ENCODE data around the gene DLK1.

Gene DLK1

DNA sequence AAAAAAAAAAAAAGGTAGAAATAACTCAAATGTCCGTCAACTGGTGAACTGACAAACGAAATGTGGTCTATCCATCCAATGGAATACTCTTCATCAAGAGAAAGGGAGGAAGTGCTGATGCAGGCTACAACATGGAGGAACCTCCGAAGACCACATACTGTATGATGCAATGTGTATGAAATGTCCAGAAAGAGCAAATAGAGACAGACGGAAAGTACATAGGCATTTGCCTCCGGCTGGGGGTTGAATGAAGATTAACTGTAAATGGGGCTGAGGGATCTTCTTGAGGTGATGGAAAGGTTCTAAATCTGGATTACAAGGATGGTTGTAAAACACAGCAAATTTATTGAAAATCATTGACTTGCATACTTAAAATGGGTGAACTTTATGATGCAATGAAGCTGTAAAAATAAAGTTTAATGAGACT is 35.4 kb downstream of the DLK1 start:
- no peak for DNase-seq (ENCODE audit: low read depth in 2 of 2)

GRCh38 chr14:100762901-100763300 is 36.2 kb downstream of the DLK1 start:
- DNase-seq (ENCODE audit: low read depth in 2 of 2) = no peak

GRCh38 chr14:100764471-100765115 is 37.9 kb downstream of the DLK1 start:
- DNase-seq (ENCODE audit: low read depth in 2 of 2) = no peak

DNA sequence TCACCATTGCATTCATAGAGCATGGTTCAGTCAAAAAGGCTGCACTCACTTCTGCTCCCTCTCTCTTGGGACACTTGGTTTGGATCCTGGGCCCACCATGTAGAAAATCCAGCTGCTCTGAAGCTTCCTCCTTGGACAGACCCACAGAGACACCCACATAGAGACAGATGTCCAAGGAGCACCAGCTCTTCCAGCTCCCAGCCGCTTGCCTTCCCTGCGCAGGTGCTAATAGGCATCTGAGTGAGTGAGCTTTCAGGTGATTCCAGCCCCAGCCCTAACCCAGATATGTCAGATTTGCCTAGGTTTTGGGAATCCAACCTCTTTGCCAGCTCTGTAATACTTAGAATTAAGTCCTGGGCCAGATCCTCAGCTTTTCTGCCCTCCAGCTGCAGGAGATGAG is 38.6 kb downstream of the DLK1 start:
- no peak for DNase-seq (ENCODE audit: low read depth in 2 of 2)

DNA sequence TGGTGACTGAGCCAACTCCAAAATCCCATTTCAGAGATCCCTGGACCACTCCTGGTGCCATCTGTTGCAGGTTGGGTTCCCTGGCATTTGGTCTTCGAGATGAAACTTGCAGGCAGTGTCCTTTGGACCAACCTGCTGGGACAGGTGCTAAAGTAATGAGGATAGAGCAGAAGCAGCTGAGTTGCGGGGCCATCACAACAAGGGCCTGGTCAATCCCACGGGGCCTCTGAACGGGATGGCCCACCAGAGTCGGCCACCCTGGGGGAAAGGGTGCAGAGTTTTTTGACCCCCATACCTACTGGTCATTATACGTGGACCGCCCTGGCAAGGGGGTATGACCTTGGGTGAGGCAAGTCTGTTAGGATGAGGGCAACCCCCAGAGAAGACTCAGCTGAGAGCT is 39.3 kb downstream of the DLK1 start:
- no peak for DNase-seq (ENCODE audit: low read depth in 2 of 2)

GRCh38 chr14:100767003-100767787 is 40.5 kb downstream of the DLK1 start:
- DNase-seq (ENCODE audit: low read depth in 2 of 2) = no peak

DNA sequence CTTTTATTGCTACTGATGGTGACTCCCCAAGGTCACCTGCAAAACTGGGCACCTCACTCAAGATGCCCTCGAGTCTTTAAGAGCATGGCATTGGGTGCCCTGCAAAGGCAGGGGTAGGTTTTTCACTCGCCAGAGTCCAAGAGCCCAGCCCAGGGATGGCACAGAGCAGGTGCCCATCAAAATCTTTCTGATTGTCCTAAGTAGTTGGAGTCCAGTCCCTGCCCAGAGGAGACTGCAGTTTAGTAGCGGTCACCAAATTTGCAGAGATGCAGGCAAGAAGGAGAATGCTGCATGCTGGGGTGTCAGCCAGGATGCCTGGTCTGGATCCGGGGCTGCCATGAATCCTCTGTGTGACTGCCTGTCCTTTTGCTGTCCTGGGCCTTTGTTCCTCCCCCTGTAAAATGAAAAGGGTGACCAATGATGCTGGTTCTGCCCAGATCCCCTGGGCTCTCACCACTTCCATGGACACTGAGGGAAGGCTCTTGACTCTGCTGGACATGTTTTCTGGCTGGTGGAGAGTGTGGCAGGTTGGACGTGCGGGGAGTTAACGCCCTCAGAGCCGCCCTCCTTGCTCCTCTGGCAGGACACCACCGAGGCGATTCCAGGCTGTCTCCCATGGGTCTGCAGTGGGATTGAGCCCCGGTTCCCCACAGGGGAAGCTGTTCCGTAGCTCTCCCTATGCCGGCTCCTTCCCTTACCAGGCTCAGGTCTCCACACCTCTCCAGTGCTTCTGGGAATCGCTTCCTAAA is 41.3 kb downstream of the DLK1 start:
- DNase-seq (ENCODE audit: low read depth in 2 of 2) = no peak

- DNase-seq (ENCODE audit: low read depth in 2 of 2) = no peak
These were observed 42.6 kb downstream of the DLK1 start for GRCh38 chr14:100769035-100769939.

DNA sequence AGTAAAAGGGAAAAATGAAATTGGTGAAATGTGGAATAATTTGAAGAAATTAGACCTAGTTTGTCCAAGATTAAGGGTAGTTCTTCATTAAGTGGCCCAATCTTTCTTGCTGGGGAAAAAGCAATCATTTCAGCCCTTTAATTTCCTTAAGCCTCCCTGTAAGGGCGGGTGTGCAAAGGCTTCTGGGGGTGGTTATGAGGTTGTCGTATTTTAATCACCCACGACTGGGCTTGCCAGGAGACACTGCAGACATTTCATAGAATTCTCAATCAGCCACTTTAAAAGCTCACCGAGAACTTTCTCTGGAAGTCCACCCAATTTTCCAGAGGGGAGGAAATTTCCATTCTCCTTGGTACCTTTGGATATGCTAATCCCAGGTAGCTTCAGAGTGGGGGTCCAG is 43.4 kb downstream of the DLK1 start:
- no peak for DNase-seq (ENCODE audit: low read depth in 2 of 2)

- no peak for DNase-seq (ENCODE audit: low read depth in 2 of 2)
These were observed 44.0 kb downstream of the DLK1 start for GRCh38 chr14:100770605-100771120.

DNA sequence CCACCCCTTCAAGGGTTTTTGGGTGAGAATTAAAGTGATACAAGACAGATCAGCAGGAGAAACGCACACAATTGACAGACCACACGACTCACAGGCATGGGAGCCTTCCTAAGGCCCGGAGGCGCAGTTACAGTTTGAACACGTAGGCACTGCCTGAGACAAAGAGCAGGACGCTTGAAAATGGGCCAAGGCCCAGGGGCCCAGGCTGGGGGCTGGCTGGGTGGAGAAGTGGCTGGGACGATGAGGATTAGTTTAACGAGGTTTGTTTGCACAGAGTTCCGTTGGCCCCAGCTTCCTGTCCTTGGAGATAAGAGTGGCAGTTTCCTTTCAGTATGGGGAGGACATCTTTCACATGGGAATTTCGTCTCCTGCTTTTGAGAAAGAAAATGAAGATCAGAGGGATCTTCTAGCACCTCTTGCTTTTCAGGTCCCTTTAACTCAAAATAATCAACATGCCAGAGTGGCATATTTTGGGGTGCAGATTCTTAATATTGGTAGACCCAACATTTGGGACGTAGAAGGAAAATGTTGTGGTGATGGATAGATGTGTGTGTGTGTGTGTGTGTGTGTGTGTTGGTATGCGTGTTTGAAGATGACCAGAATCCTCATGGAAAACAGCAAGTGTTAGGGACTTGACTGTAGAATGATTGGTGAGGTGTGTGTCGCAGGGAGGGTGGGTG is 44.6 kb downstream of the DLK1 start:
- DNase-seq (ENCODE audit: low read depth in 2 of 2) = no peak

- no peak for DNase-seq (ENCODE audit: low read depth in 2 of 2)
These were observed 46.0 kb downstream of the DLK1 start for GRCh38 chr14:100772607-100773165.

DNA sequence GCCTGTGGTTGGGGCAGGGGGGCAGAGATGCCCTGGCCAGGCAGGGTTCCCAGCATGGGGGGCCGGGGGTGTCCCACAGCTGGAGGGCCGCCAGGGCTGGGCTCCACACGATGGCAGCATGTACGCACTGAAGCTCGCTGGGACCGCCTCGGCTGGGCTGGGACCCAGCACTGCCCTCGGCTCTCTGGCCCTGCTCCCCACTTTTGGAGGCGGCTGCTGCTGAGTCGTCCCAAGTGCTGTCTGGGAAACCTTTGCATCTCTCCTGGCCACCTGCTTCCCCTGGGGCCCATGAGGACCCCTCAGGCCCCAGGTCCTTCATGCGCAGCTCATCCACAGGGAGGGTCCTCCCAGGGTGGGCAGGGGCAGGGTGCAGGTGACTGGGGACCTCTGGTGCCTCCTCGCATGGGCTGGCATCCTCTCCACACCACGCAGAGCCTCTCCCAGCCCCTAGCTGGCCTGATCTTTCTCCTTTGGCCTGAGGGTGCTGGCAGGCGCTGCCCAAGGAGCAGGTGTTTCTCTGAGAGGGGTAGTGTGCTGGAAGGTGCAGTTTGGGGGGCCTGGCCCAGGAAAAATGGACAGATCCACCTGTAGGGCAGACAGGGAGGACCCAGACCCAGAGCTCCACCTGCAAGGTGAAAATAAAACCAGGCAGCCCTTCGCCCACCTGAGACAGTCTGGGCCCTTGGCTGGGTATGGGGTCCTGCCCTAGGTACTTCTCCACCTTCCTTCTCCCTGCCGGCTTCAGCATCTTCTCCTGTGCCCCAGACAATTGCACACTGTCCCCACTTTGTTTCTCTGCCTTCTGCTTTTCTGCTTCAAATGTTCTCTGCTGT is 46.9 kb downstream of the DLK1 start:
- no peak for DNase-seq (ENCODE audit: low read depth in 2 of 2)

GRCh38 chr14:100774164-100774537 is 47.5 kb downstream of the DLK1 start:
- DNase-seq (ENCODE audit: low read depth in 2 of 2) = no peak

DNA sequence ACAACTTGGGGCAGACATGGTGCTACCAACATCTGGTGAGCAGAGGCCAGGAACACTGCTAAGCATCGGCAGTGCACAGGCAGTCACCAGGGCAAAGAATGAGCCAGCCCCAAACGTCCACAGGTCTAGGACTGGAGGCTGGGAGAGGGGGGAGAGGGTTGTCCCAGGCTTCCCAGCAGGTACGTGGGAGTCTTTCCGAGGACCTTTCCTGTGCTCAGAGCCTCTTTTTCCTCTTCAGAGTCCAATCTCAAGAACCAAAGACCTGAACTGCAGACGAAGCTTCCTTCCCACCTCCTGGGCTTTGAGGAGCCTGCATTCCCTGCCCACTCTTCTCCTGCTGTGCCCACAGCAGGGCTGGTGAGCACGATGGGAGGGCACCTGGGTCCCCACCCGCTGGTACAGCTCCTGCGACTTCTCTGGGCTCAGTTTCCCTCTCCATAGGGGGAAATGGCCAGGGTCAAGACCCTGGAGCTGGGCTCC is 48.7 kb downstream of the DLK1 start:
- DNase-seq (ENCODE audit: low read depth in 2 of 2) = no peak

DNA sequence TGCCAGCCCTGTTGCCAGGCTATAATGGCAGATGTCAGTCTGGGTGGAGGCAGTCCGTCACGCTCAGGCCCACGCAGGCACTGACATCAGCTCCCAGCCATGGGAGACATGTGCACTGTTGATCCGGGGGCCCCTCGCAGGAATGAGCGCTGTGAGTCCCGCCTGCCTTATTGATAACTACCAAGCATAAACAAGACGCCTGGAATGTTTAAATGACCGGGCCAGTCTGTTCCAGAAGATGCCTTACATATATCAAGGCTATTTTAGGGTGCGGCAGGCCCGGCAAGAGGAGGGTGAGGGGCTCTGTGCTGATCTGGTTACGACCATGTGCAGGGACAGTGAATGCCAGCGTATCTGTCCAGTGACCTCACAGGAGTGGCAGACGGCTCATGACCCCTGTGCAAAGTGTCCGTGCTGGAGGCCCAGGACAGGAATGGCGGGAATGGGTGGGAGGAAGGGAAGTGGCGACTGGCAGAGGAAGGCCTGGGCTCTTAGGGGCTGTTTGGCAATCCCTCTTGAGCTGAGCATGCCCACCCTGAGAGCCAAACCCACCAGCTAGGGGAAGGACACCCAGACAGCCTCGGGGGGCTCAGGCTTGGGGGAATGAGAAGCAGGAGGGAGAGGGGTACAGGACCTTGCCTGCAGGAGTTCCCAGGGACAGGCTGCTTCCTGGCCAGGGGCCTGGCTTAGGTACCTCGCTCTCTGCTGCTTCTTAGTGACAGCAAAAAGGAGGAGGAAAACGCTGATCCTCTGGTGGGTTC is 49.3 kb downstream of the DLK1 start:
- DNase-seq (ENCODE audit: low read depth in 2 of 2) = no peak

DNA sequence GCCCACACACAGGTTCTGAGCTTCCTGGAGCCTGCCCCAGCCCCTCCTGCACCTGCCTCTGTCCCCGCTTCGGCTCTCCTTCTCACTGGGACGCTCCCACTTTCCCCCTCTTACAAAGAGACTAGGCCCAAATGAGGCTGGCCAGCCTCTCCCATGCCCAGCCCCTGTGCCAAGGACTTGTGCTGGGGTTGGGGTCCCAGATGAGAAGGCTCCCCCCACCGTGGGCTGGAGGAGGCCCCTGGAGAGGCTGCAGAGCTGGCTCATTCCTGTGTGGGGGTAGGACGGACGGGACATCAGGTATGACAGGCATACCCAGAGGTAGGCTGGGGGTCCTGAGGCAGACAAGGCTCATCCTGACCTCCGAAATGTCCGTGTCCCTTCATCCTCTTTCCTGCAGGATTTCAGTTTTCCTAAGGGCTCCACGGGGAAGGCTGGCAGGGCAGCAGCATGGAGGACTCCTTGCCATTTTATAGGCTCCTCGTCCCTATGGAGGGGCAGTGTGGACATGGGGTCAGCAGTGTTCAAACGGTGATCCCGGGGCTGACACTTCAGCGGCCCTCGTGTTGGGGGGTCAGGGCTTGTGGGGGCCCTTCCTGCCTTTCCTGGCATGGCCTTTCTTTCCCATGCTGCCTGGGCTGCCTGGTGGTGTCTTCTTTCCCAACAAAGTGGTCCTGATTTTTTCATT is 50.1 kb downstream of the DLK1 start:
- no peak for DNase-seq (ENCODE audit: low read depth in 2 of 2)

GRCh38 chr14:100777366-100777817 is 50.7 kb downstream of the DLK1 start:
- DNase-seq (ENCODE audit: low read depth in 2 of 2) = no peak

All from stimulated activated CD4-positive, alpha-beta T cell treated with anti-CD3 and anti-CD28 coated beads, Interleukin-1b, Interleukin-23, amount 100 ng/mL, for 1 hour (primary cell).